Natural killer cell (primary cell): Measurements from ENCODE around the gene TPM1. TPM values are rescaled to one million over a fixed set of nuclear protein-coding genes. Genes with fewer than 3 reads are reported as not detected.

ENCODE experiments used
- ATAC-seq, 3 donors: fragments of 150-1000 bp in 2 of 3; fragments of 200-7000 bp in 1 of 3; cut with Tn5 transposase; 1 replicate in 1 of 3; 2 replicates in 2 of 3; pipeline ENCODE4 v1.10.0; 2021; ENCODE audit warnings: mild to moderate bottlenecking in 2 of 3, moderate library complexity in 2 of 3
- DNase-seq, 2 donors: peaks; one replicate each; pipeline versions ENCODE4 v3.0.0 to v3.0.0-alpha.2; 2013 to 2021; ENCODE audit warnings: mixed read lengths in 1 of 2
- H3K27ac ChIP-seq: one replicate; pipeline ENCODE4 v1.5.1; 2013; ENCODE audit warnings: mild to moderate bottlenecking, low read length
- H3K27me3 ChIP-seq: one replicate; pipeline ENCODE4 v1.6.1; 2013; ENCODE audit warnings: low read length; ENCODE audit not compliant: control insufficient read depth, insufficient read depth
- H3K36me3 ChIP-seq: one replicate; pipeline ENCODE4 v1.6.1; 2013; ENCODE audit warnings: low read length; ENCODE audit not compliant: control insufficient read depth, insufficient read depth
- H3K4me1 ChIP-seq: one replicate; pipeline ENCODE4 v1.6.1; 2013; ENCODE audit warnings: low read length; ENCODE audit not compliant: control insufficient read depth, insufficient read depth
- H3K4me3 ChIP-seq: one replicate; pipeline ENCODE4 v1.5.1; 2013; ENCODE audit warnings: low read length
- H3K9me3 ChIP-seq: one replicate; pipeline ENCODE4 v1.6.1; 2013; ENCODE audit warnings: low read length; ENCODE audit not compliant: control insufficient read depth, insufficient read depth
- H3K27ac Mint-ChIP-seq, 2 donors: one replicate each; pipeline ENCODE4 v1.8.0; 2022; ENCODE audit warnings: mild to moderate bottlenecking in 2 of 2, mixed read lengths in 2 of 2, moderate library complexity in 1 of 2
- H3K27me3 Mint-ChIP-seq, 2 donors: one replicate each; pipeline ENCODE4 v1.8.0; 2022; ENCODE audit warnings: low read depth in 2 of 2, mixed read lengths in 2 of 2
- H3K36me3 Mint-ChIP-seq: one replicate; pipeline ENCODE4 v1.8.0; 2022; ENCODE audit warnings: mixed read lengths
- H3K4me1 Mint-ChIP-seq, 2 donors: one replicate each; pipeline ENCODE4 v1.8.0; 2022; ENCODE audit warnings: mixed read lengths in 2 of 2
- H3K4me3 Mint-ChIP-seq: one replicate; pipeline ENCODE4 v1.8.0; 2022; ENCODE audit warnings: mild to moderate bottlenecking, moderate library complexity, mixed read lengths
- H3K9me3 Mint-ChIP-seq, 2 donors: one replicate each; pipeline ENCODE4 v1.8.0; 2022; ENCODE audit warnings: mixed read lengths in 2 of 2
- WGBS: methylation state at CpG from one replicate; pipeline ENCODE4 v1.1.7; 2013; ENCODE audit warnings: missing lambda C conversion rate; ENCODE audit not compliant: insufficient coverage; 5-methylcytosine and 5-hydroxymethylcytosine counted together
- intact Hi-C: fragments of 100-400 bp; cut with micrococcal nuclease; formaldehyde crosslinking; loops from one replicate; pipeline ENCODE4 v1.14.2; 2022
- total RNA-seq, 4 donors: library from RNA; stranded (reverse); fragments of 120-200 nt in 1 of 4; gene quantifications; one replicate each; pipeline versions ENCODE4 v1.2.3 to v1.2.4, GENCODE V29; 2013 to 2022
- TF ChIP-seq, protein P1 (sequence below): fragments of 200-600 bp; IDR thresholded peaks from one replicate; pipeline ENCODE4 v1.8.0; 2022; ENCODE audit warnings: antibody characterized with exemption

The TPM1 gene
- total RNA-seq, 3 donors from 2014 or later (not counting 1 experiment from before 2014, with no cell fraction given): 21.5 to 33.0 (median 25.6) TPM

DNA sequence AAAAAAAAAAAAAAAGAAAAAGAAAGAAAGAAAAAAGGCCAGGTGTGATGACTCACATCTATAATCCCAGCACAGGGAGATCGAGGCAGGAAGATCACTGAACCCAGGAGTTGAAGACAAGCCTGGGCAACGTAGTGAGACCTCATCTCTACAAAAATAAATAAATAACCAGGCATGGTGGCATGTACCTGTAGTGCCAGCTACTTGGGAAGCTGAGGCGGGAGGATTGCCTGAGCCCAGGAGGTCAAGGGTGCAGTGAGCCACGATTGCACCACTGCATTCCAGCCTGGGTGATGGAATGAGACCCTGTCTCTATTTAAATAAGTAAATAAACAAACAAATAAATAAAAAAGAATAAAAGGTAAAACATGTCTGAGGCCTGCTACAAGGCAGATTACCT is 39.8 kb downstream of the TPM1 start:
- ATAC-seq: no peak
- no peaks in the 10 kb centered on the region for H3K9me3 ChIP-seq

GRCh38 chr15:63083044-63083443 is 40.5 kb downstream of the TPM1 start:
- no peak for ATAC-seq
- peaks cover 3% of the 10 kb centered on the region for H3K27me3 ChIP-seq
- H3K4me3 ChIP-seq: no peak overlapping the region
- 85% methylated on average over 12 of the region's 12 CpGs for WGBS
- H3K27ac ChIP-seq: no peak overlapping the region
- Mint-ChIP-seq H3K9me3 (no peaks in the 10 kb centered on the region), H3K27me3 (no peaks in the 10 kb centered on the region), H3K4me1 (no peaks in the 10 kb centered on the region), H3K36me3 (no peaks in the 10 kb centered on the region), H3K4me3 (no peak overlapping the region), H3K27ac (no peak overlapping the region)
- H3K4me1 ChIP-seq: no peaks in the 10 kb centered on the region
- no peak for DNase-seq
- H3K9me3 ChIP-seq: no peaks in the 10 kb centered on the region
- TF ChIP-seq, protein P1, sequence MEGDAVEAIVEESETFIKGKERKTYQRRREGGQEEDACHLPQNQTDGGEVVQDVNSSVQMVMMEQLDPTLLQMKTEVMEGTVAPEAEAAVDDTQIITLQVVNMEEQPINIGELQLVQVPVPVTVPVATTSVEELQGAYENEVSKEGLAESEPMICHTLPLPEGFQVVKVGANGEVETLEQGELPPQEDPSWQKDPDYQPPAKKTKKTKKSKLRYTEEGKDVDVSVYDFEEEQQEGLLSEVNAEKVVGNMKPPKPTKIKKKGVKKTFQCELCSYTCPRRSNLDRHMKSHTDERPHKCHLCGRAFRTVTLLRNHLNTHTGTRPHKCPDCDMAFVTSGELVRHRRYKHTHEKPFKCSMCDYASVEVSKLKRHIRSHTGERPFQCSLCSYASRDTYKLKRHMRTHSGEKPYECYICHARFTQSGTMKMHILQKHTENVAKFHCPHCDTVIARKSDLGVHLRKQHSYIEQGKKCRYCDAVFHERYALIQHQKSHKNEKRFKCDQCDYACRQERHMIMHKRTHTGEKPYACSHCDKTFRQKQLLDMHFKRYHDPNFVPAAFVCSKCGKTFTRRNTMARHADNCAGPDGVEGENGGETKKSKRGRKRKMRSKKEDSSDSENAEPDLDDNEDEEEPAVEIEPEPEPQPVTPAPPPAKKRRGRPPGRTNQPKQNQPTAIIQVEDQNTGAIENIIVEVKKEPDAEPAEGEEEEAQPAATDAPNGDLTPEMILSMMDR: no peak
- no peaks in the 10 kb centered on the region for H3K36me3 ChIP-seq
- intact Hi-C loops: no loop called here

More for the DNA sequence above, 39.8 kb downstream of the TPM1 start:
- H3K4me1 Mint-ChIP-seq: no peaks in the 10 kb centered on the region
- H3K36me3 Mint-ChIP-seq: no peaks in the 10 kb centered on the region
- no peak overlapping the region for H3K4me3 Mint-ChIP-seq
- peaks cover 0 to 2% of the 10 kb centered on the region in 2 donors for H3K27me3 Mint-ChIP-seq
- TF ChIP-seq, protein P1: no peak
- DNase-seq: no peak
- H3K36me3 ChIP-seq: no peaks in the 10 kb centered on the region
- no peak overlapping the region for H3K4me3 ChIP-seq
- no peaks in the 10 kb centered on the region for H3K4me1 ChIP-seq
- no peak overlapping the region for H3K27ac ChIP-seq
- H3K27me3 ChIP-seq: peaks cover 3% of the 10 kb centered on the region
- intact Hi-C loops: no loop called here
- no peaks in the 10 kb centered on the region for H3K9me3 Mint-ChIP-seq
- WGBS: 75% methylated on average over 3 of the region's 4 CpGs
- H3K27ac Mint-ChIP-seq: no peak overlapping the region

GRCh38 chr15:63083541-63083940 is 41.0 kb downstream of the TPM1 start:
- Mint-ChIP-seq H3K27me3 (no peaks in the 10 kb centered on the region), H3K27ac (no peak overlapping the region), H3K4me3 (no peak overlapping the region), H3K9me3 (no peaks in the 10 kb centered on the region), H3K4me1 (no peaks in the 10 kb centered on the region), H3K36me3 (no peaks in the 10 kb centered on the region)
- no peak overlapping the region for H3K4me3 ChIP-seq
- ATAC-seq (no peak), DNase-seq (no peak)
- H3K27ac ChIP-seq: no peak overlapping the region
- peaks cover 3% of the 10 kb centered on the region for H3K27me3 ChIP-seq
- intact Hi-C loops: no loop called here
- no peaks in the 10 kb centered on the region for H3K9me3 ChIP-seq
- H3K4me1 ChIP-seq: no peaks in the 10 kb centered on the region
- WGBS: 92% methylated on average over 11 of the region's 11 CpGs
- no peaks in the 10 kb centered on the region for H3K36me3 ChIP-seq
- TF ChIP-seq, protein P1: no peak

DNA sequence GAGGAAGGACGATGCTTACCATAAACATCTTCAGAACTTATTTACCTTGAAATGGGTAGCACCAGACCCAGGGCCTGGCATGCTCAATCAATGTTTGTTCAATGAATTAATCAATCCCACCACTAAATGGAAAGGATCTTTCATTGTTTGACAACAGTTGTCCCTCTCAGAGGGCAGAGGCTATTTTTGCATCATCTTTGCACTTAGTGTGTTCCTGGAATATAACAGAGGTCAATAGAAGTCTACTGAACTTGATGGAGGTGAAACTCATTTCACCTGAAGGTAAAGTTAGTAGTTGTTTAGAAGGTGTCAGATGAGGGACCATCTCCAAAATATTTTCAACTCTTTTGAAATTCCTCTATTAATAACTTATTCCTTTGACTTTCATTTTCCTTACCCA is 42.3 kb downstream of the TPM1 start:
- 89% methylated on average over 1 of the region's 1 CpG for WGBS

More for the DNA sequence above, 42.3 kb downstream of the TPM1 start:
- Histone ChIP-seq H3K9me3 (no peaks in the 10 kb centered on the region), H3K27me3 (peaks cover 3% of the 10 kb centered on the region), H3K36me3 (no peaks in the 10 kb centered on the region), H3K4me1 (no peaks in the 10 kb centered on the region), H3K4me3 (no peak overlapping the region), H3K27ac (no peak overlapping the region)
- no peaks in the 10 kb centered on the region for H3K9me3 Mint-ChIP-seq
- DNase-seq (no peak), ATAC-seq (no peak)
- TF ChIP-seq, protein P1: no peak
- peaks cover 0 to 2% of the 10 kb centered on the region in 2 donors for H3K27me3 Mint-ChIP-seq
- no peak overlapping the region for H3K27ac Mint-ChIP-seq
- intact Hi-C loops: no loop called here
- no peaks in the 10 kb centered on the region for H3K36me3 Mint-ChIP-seq
- no peak overlapping the region for H3K4me3 Mint-ChIP-seq
- H3K4me1 Mint-ChIP-seq: no peaks in the 10 kb centered on the region
